Neural progenitor cell (in vitro differentiated cells): Measurements from ENCODE around the gene PANX3. TPM values are rescaled to one million over a fixed set of nuclear protein-coding genes. Genes with fewer than 3 reads are reported as not detected.
A peak's percentile ranks its signal among the peaks of the same experiment; 100 is the strongest.

Experiments
- DNase-seq: peaks from one replicate; pipeline ENCODE4 v3.0.0-alpha.2; 2016; ENCODE audit warnings: low spot score
- H2AFZ ChIP-seq: fragments of 200-600 bp; sonication (generic); replicated peaks from 2 replicates; pipeline ENCODE4 v1.6.1; 2016; ENCODE audit warnings: antibody characterized with exemption
- H3F3A ChIP-seq: fragments of 200-600 bp; sonication (generic); 2 replicates; pipeline ENCODE4 v1.6.1; 2016; ENCODE audit warnings: antibody characterized with exemption, low read depth
- H3K27ac ChIP-seq: fragments of 200-600 bp; sonication (generic); 2 replicates; pipeline ENCODE4 v1.5.1; 2016; ENCODE audit warnings: mild to moderate bottlenecking
- H3K27me3 ChIP-seq: fragments of 200-600 bp; sonication (generic); 2 replicates; pipeline ENCODE4 v1.6.1; 2016; ENCODE audit warnings: mild to moderate bottlenecking, moderate library complexity
- H3K36me3 ChIP-seq: fragments of 200-600 bp; sonication (generic); 2 replicates; pipeline ENCODE4 v1.5.1; 2016
- H3K4me1 ChIP-seq: fragments of 200-600 bp; sonication (generic); 2 replicates; pipeline ENCODE4 v1.6.1; 2016; ENCODE audit warnings: mixed run types
- H3K4me2 ChIP-seq: fragments of 200-600 bp; sonication (generic); 2 replicates; pipeline ENCODE4 v1.6.1; 2016
- H3K4me3 ChIP-seq: fragments of 200-600 bp; sonication (generic); 2 replicates; pipeline ENCODE4 v1.5.1; 2016
- H3K79me2 ChIP-seq: fragments of 200-600 bp; sonication (generic); 2 replicates; pipeline ENCODE4 v1.6.1; 2016; ENCODE audit warnings: low read depth
- H3K9ac ChIP-seq: fragments of 200-600 bp; sonication (generic); 2 replicates; pipeline ENCODE4 v1.6.1; 2016
- H3K9me3 ChIP-seq: fragments of 200-600 bp; sonication (generic); 2 replicates; pipeline ENCODE4 v1.5.1; 2016; ENCODE audit warnings: low read depth
- H4K20me1 ChIP-seq: fragments of 200-600 bp; sonication (generic); 2 replicates; pipeline ENCODE4 v1.6.1; 2016; ENCODE audit warnings: low read depth
- H3K27ac Mint-ChIP-seq: 3 replicates; pipeline ENCODE4 v1.8.0; 2021; ENCODE audit warnings: mixed read lengths
- H3K27me3 Mint-ChIP-seq: 2 replicates; pipeline ENCODE4 v1.8.0; 2022; ENCODE audit warnings: low read depth, mild to moderate bottlenecking, inconsistent platforms, moderate library complexity, mixed read lengths; ENCODE audit not compliant: insufficient read depth
- H3K36me3 Mint-ChIP-seq: 3 replicates; pipeline ENCODE4 v1.8.0; 2021; ENCODE audit warnings: mixed read lengths
- H3K4me1 Mint-ChIP-seq: 3 replicates; pipeline ENCODE4 v1.8.0; 2021; ENCODE audit warnings: mixed read lengths
- H3K4me3 Mint-ChIP-seq: 3 replicates; pipeline ENCODE4 v1.8.0; 2021; ENCODE audit warnings: mild to moderate bottlenecking, moderate library complexity, mixed read lengths
- H3K9me3 Mint-ChIP-seq: 3 replicates; pipeline ENCODE4 v1.8.0; 2020; ENCODE audit warnings: mixed read lengths
- EZH2 ChIP-seq: fragments of 200-600 bp; sonication (generic); IDR thresholded peaks from 2 replicates; pipeline ENCODE4 v1.6.1; 2017; ENCODE audit warnings: antibody characterized with exemption, mild to moderate bottlenecking, moderate library complexity
- EZH2phosphoT487 ChIP-seq: fragments of 200-600 bp; sonication (generic); IDR thresholded peaks from 2 replicates; pipeline ENCODE4 v1.6.1; 2017; ENCODE audit warnings: antibody characterized with exemption
- total RNA-seq: library from RNA; depleted of rRNA; stranded (reverse); fragments of >200 nt; gene quantifications from 2 replicates; pipeline ENCODE4 v1.2.3, GENCODE V29; 2015; ENCODE audit warnings: low replicate concordance
- TF ChIP-seq, protein P1 (sequence below): fragments of 200-600 bp; sonication (generic); IDR thresholded peaks from 2 replicates; pipeline ENCODE4 v1.5.1; 2017; ENCODE audit warnings: antibody characterized with exemption, mild to moderate bottlenecking

The PANX3 gene
- total RNA-seq, 1 donor from 2014 or later = not detected

- no peaks in the 10 kb centered on the region for H3K9me3 ChIP-seq
These were observed 5.5 kb upstream of the PANX3 start for GRCh38 chr11:124605719-124606118.

DNA sequence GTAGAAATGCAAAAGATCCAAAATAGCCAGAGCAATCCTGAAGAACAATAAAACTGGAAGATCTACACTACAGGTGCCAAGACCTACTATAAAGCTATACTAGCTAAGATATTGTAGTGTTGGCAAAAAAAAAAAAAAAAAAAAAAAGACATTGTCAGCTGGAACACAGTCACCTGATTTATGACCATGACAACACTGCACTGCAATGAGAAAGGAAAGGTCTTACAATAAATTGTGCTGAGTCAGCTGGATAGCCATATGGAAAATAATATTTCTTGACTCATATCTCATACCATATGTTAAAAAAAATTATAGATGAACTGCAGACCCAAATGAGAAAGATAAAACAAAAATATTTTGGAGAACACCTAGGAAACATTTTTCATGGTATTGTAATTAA lies 3.1 kb upstream of the PANX3 start:
- no peaks in the 10 kb centered on the region for H3K36me3 ChIP-seq
- DNase-seq = no peak
- Mint-ChIP-seq H3K4me3 (no peak overlapping the region), H3K9me3 (no peaks in the 10 kb centered on the region), H3K4me1 (peaks cover 4% of the 10 kb centered on the region), H3K27me3 (no peaks in the 10 kb centered on the region), H3K36me3 (no peaks in the 10 kb centered on the region), H3K27ac (no peak overlapping the region)
- no peak overlapping the region for H3K4me2 ChIP-seq
- H3K27me3 ChIP-seq = no peaks in the 10 kb centered on the region
- H3K4me3 ChIP-seq = no peak overlapping the region
- no peaks in the 10 kb centered on the region for H4K20me1 ChIP-seq
- H2AFZ ChIP-seq = no peak overlapping the region
- H3K27ac ChIP-seq = no peak overlapping the region
- peak overlapping the region; percentile 20 for H3K9ac ChIP-seq
- no peaks in the 10 kb centered on the region for H3K9me3 ChIP-seq
- H3F3A ChIP-seq = no peaks in the 10 kb centered on the region
- TF ChIP-seq EZH2phosphoT487 (no peak), EZH2 (no peak)
- TF ChIP-seq, protein P1, sequence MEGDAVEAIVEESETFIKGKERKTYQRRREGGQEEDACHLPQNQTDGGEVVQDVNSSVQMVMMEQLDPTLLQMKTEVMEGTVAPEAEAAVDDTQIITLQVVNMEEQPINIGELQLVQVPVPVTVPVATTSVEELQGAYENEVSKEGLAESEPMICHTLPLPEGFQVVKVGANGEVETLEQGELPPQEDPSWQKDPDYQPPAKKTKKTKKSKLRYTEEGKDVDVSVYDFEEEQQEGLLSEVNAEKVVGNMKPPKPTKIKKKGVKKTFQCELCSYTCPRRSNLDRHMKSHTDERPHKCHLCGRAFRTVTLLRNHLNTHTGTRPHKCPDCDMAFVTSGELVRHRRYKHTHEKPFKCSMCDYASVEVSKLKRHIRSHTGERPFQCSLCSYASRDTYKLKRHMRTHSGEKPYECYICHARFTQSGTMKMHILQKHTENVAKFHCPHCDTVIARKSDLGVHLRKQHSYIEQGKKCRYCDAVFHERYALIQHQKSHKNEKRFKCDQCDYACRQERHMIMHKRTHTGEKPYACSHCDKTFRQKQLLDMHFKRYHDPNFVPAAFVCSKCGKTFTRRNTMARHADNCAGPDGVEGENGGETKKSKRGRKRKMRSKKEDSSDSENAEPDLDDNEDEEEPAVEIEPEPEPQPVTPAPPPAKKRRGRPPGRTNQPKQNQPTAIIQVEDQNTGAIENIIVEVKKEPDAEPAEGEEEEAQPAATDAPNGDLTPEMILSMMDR = no peak
- H3K79me2 ChIP-seq = no peaks in the 10 kb centered on the region
- peaks cover 3% of the 10 kb centered on the region for H3K4me1 ChIP-seq

More at GRCh38 chr11:124605719-124606118, 5.5 kb upstream of the PANX3 start:
- H3K9me3 Mint-ChIP-seq = no peaks in the 10 kb centered on the region
- no peak overlapping the region for H3K27ac Mint-ChIP-seq
- no peaks in the 10 kb centered on the region for H3K36me3 Mint-ChIP-seq
- Histone ChIP-seq H3K27ac (no peak overlapping the region), H3K27me3 (no peaks in the 10 kb centered on the region), H3K36me3 (no peaks in the 10 kb centered on the region), H3K4me1 (no peaks in the 10 kb centered on the region), H3K4me2 (no peak overlapping the region), H3K4me3 (no peak overlapping the region), H3K9ac (no peak overlapping the region), H4K20me1 (no peaks in the 10 kb centered on the region), H3F3A (no peaks in the 10 kb centered on the region), H2AFZ (no peak overlapping the region), H3K79me2 (no peaks in the 10 kb centered on the region)
- H3K27me3 Mint-ChIP-seq = peaks cover 2% of the 10 kb centered on the region
- TF ChIP-seq, protein P1 = no peak
- TF ChIP-seq EZH2 = no peak
- no peak for TF ChIP-seq EZH2phosphoT487
- H3K4me3 Mint-ChIP-seq = no peak overlapping the region
- DNase-seq = no peak
- peaks cover 5% of the 10 kb centered on the region for H3K4me1 Mint-ChIP-seq

DNA sequence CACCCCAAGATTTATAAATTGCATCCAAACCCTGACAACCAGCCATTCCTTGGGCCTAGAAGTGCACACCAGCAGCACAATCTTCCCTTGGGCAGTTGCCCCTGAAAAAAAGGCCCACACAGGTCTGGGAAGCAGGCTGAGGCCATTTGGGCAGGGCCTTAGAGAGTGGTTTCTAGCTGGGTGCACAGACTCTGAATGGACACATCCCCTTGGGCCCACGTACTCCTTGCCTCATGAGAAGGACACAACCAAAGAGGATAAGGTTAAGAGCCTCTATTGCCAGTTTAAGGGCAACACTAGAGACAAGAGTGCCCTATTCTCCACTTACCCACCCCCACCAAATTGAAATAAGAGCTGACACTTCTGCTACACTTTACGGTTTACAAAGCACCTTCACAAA lies 933 bp upstream of the PANX3 start:
- Histone ChIP-seq H3K36me3 (no peaks in the 10 kb centered on the region), H3F3A (no peaks in the 10 kb centered on the region), H3K9ac (no peak overlapping the region), H3K4me3 (no peak overlapping the region), H2AFZ (no peak overlapping the region), H3K4me1 (peaks cover 9% of the 10 kb centered on the region), H3K4me2 (no peak overlapping the region), H3K9me3 (no peaks in the 10 kb centered on the region), H3K27me3 (no peaks in the 10 kb centered on the region), H3K79me2 (no peaks in the 10 kb centered on the region), H4K20me1 (no peaks in the 10 kb centered on the region), H3K27ac (no peak overlapping the region)
- no peak overlapping the region for H3K27ac Mint-ChIP-seq
- no peaks in the 10 kb centered on the region for H3K27me3 Mint-ChIP-seq
- no peaks in the 10 kb centered on the region for H3K9me3 Mint-ChIP-seq
- H3K4me1 Mint-ChIP-seq = peaks cover 10% of the 10 kb centered on the region
- TF ChIP-seq EZH2 (no peak), EZH2phosphoT487 (no peak)
- TF ChIP-seq, protein P1 = no peak
- H3K4me3 Mint-ChIP-seq = no peak overlapping the region
- H3K36me3 Mint-ChIP-seq = no peaks in the 10 kb centered on the region
- DNase-seq = no peak
